Measurements from ENCODE around the gene SF3B4.

- TF ChIP-seq, protein P1, sequence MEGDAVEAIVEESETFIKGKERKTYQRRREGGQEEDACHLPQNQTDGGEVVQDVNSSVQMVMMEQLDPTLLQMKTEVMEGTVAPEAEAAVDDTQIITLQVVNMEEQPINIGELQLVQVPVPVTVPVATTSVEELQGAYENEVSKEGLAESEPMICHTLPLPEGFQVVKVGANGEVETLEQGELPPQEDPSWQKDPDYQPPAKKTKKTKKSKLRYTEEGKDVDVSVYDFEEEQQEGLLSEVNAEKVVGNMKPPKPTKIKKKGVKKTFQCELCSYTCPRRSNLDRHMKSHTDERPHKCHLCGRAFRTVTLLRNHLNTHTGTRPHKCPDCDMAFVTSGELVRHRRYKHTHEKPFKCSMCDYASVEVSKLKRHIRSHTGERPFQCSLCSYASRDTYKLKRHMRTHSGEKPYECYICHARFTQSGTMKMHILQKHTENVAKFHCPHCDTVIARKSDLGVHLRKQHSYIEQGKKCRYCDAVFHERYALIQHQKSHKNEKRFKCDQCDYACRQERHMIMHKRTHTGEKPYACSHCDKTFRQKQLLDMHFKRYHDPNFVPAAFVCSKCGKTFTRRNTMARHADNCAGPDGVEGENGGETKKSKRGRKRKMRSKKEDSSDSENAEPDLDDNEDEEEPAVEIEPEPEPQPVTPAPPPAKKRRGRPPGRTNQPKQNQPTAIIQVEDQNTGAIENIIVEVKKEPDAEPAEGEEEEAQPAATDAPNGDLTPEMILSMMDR (conservative IDR thresholded peaks at IDR 0.05; ENCODE audit: low read depth, low read length): no peak
- TF ChIP-seq EZH2 (IDR thresholded peaks at IDR 0.05; ENCODE audit: low read length, unreplicated experiment): no peak
Measured at GRCh38 chr1:149966405-149966804, 38.8 kb upstream of the SF3B4 start.
